Stromal cell of bone marrow (primary cell): ENCODE results near the gene INTS7.
A peak's percentile ranks its signal among the peaks of the same experiment; 100 is the strongest.
"Not testable (repeated sequence)": the region's sequence is repeated elsewhere in the genome, so short reads cannot be mapped to it uniquely, and the experiment has no call there.

Experiments used
- DNase-seq: peaks from one replicate; pipeline ENCODE4 v3.0.0-alpha.2; 2012; ENCODE audit warnings: low read depth

Gene INTS7

DNA sequence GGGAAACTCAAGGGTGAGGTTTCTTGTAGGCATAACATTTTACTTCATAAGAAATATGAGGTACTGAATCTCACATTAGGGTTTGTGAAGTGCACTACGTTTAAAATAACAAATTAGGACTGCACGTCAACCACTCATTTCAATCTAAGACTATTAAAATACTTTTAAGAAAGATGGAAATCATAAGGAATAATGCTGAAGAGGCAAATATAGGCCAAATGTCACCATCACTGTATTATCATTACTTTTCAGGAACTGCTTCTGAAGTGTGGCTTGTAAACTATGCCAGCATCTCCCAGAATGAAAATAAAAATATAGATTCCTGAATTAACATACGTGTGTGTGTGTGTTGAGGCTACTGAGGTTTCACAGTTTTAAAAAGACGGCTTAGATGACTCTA lies 56.8 kb downstream of the INTS7 start:
- no peak for DNase-seq

- DNase-seq = peak; percentile 33
Observed at GRCh38 chr1:211975152-211975941, 60.0 kb downstream of the INTS7 start.

GRCh38 chr1:211973541-211973940 lies 61.8 kb downstream of the INTS7 start:
- no peak for DNase-seq

DNA sequence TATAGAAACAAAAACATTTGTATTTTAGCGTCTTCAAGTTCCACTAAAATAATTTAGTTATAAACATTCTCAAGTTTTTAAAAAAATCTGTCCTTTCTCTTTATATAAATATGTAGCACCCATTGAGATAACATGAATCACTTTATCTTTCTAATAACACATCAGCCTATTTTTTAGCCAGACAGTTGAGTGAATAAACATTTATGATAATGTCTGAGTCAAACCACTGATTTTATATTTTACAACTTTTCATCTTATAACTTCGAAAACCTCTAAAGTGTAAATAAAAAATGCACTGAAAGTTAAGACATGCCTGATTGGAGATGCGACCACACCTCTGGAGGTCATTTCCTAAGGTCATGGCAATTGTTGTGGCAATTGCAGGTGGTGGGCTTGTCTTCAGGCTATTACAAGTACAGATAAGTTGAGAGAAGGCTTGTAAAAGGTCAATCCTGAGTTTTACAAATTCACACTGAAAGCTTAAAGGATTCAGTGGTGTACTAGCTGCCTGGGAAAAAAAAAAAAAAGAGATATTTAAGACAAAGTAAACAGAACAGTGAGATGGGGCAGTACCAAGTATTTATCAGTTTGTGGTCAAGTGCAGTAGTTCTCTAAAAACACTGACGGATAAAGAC lies 67.0 kb downstream of the INTS7 start:
- DNase-seq = no peak

DNA sequence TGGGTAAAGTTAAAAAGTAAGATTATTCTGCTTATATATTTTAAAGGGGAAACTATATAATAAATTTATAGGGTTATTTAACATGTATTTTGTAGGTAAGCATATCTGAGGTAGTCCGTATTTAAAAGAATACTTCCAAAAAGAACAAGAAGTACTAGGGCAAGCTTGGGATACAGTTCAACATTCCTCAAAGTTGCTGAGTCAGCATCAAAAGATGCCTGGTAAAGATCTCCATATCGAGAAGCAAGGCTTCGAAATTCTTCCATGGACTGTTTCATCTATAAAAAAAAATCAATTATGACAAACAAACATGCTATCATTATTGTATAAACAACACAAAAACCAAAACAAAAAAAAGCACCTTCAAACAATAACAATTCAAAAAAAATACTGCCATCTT lies 67.7 kb downstream of the INTS7 start:
- DNase-seq = no peak

DNA sequence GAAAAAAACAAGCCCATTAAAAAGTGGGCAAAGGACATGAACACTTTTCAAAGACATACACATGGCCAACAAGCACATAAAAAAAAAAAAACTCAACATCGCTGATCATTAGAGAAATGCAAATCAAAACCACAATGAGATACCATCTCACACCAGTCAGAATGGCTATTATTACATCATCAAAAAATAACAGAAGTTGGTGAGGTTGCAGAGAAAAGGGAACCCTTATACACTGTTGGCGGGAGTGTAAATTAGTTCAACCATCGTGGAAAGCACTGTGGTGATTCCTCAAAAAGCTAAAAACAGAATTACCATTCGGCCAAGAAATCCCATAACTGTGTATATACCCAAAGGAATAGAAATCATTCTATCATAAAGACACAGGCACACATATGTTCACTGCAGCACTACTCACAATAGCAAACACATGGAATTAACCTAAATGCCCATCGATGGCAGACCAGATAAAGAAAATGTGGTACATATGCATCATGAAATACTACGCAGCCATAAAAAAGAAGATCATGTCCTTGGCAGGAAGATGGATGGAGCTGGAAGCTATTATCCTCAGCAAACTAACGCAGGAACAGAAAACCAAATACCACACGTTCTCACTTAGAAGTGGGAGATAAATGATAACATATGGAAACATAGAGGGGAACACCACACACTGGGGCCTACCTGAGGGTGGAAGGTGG lies 70.1 kb downstream of the INTS7 start:
- no peak for DNase-seq

DNA sequence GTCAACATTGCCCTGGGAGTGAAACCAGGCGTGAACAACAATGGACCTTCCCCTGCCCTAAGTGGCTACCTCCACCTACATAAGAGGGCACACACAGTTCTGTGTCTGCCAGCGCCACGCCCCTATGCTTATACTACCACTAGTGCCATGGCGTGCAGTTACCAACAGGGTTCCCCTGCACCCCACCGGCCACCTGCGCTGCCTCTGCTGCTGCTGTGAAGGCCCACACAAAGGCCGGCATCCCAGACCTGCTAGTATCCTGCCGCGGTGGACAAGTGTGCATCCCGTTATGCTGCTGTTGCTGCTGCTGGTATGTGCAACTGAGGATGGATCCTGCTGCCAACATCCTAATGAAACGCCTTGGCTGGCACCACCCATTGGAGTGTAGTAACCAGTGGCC lies 75.7 kb downstream of the INTS7 start:
- DNase-seq = no peak

GRCh38 chr1:211959221-211959620 lies 76.1 kb downstream of the INTS7 start:
- DNase-seq = no peak

- not testable (repeated sequence) for DNase-seq
Observed at GRCh38 chr1:211954028-211954427, 81.3 kb downstream of the INTS7 start.

- DNase-seq = not testable (repeated sequence)
Observed at GRCh38 chr1:211953543-211953942, 81.8 kb downstream of the INTS7 start.

GRCh38 chr1:211952299-211952698 lies 83.1 kb downstream of the INTS7 start:
- DNase-seq = no peak

DNA sequence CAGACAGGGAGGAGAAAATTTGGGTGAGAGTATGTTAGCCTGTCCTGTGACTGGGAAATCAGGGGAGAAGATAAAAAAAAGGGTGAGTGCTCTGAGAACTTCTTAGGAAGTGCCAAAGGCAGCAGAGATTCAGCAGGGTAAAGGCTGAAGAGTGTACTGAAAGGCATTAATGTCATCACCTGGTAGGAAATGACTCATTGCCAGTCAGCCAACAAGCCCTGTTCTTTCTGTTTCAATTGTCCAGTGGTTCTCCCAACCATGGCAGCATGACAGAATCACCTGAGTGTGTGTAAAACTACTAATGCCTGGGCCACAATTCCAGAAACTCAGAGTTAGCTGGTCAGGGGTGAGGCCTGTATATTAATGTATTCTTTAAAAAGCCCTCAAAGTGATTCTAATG lies 83.5 kb downstream of the INTS7 start:
- DNase-seq = no peak

- no peak for DNase-seq
Observed at GRCh38 chr1:211948377-211948776, 87.0 kb downstream of the INTS7 start.

DNA sequence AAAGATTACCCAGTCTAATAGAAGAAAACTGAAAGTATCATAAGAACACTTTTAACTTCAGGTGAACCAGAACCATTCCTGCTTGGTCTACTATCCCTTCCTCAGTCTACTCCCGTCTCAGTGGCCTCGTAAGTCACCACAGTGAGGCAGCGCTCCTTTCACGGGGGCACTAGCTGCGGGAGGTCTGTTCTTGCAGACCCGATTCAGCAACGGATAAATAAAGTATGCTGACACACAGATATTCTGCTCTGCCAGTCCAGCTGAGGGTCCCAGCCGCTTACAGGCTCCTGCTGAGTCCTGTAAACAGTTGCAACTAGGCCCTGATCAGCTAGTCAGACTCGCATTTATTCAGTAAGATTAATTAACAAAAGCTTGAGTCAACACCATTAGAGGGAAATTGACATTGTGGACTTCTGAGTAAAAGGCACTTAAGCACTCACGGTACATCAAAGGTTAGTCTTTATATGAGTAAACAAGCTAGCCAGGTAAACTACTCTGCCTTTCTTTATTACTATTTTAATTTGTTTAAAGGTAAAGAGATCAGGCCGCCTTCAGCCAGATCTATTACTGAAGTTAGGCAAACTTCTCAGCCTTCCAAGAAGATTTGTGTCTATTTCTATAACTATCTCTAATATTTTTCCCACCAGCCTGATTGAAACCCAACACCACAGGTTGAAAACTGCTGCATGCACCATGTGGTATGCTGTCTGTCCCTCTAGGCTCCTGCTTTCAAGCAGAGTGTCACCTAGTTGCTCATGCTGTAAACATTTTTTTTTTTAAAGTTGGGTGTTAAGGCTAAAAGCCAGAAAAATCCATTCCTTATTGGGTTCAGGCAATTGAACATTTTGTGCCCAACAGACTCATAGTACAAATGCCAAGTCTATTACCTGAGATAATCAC lies 87.7 kb downstream of the INTS7 start:
- no peak for DNase-seq

GRCh38 chr1:211944733-211945500 lies 90.4 kb downstream of the INTS7 start:
- DNase-seq = no peak

DNA sequence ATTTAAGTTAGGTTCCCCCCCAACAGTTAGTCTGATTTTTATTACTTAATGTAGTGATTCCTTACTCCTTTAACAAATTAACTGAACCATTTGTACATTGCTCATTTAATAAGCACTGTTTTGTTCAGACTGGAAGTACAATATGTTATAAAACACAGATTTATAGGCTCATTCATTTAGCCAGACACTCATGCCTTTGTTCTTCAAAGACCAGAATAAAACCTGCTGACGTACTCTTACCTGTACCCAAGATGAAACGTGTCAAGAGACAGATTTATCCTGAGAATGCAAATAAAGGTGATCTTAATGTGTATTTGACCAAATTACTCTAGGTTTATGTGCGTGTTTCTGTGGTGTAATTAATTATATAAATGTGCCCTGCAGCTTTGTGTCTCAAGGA lies 92.8 kb downstream of the INTS7 start:
- no peak for DNase-seq

GRCh38 chr1:211939876-211940468 lies 95.4 kb downstream of the INTS7 start:
- DNase-seq = no peak

DNA sequence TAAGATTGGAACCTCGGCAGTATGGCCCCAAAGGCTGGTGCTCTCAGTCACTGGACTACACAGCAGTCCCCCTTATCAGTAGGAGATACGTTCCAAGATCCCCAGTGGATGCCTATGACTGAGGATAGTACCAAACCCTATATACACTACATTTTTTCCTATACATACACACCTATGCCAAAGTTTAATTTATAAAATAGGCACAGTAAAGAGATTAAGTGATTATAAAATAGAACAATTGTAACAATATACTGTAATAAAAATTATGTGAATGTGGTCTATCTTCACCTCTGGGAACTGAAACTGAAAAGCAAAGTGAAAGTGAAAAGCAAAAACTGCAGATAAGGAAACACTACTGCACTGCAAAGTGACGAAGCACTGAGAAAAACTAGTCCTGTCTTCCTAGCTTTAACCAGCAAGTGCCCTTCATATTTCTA lies 96.8 kb downstream of the INTS7 start:
- DNase-seq = no peak

DNA sequence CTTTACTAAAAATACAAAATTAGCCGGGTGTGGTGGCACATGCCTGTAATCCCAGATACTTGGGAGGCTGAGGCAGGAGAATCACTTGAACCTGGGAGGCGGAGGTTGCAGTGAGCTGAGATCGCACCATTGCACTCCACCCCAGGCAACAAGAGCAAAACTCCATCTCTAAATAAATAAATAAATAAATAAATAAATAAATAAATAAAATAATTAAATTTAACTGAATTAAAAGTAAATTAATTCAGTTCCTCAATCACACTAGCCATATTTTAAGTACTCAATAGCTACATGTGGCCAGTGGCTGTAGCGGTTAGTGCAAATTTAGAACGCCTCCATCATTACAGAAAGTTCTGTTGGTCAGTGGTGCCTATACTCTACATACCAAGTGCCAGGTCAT lies 97.9 kb downstream of the INTS7 start:
- not testable (repeated sequence) for DNase-seq

GRCh38 chr1:211935448-211935970 lies 99.8 kb downstream of the INTS7 start:
- DNase-seq = no peak
